Hepatocyte (in vitro differentiated cells): ENCODE data around the gene TMEM121.

Source experiments
- EZH2 ChIP-seq: fragments of 200-600 bp; sonication (generic); IDR thresholded peaks from 2 replicates; pipeline ENCODE4 v1.6.1; 2016; ENCODE audit warnings: antibody characterized with exemption, mild to moderate bottlenecking, borderline replicate concordance
- TF ChIP-seq, protein P1 (sequence below): fragments of 200-600 bp; sonication (generic); IDR thresholded peaks from 2 replicates; pipeline ENCODE4 v1.5.1; 2016; ENCODE audit warnings: antibody characterized with exemption, mild to moderate bottlenecking; ENCODE audit not compliant: poor library complexity

DNA sequence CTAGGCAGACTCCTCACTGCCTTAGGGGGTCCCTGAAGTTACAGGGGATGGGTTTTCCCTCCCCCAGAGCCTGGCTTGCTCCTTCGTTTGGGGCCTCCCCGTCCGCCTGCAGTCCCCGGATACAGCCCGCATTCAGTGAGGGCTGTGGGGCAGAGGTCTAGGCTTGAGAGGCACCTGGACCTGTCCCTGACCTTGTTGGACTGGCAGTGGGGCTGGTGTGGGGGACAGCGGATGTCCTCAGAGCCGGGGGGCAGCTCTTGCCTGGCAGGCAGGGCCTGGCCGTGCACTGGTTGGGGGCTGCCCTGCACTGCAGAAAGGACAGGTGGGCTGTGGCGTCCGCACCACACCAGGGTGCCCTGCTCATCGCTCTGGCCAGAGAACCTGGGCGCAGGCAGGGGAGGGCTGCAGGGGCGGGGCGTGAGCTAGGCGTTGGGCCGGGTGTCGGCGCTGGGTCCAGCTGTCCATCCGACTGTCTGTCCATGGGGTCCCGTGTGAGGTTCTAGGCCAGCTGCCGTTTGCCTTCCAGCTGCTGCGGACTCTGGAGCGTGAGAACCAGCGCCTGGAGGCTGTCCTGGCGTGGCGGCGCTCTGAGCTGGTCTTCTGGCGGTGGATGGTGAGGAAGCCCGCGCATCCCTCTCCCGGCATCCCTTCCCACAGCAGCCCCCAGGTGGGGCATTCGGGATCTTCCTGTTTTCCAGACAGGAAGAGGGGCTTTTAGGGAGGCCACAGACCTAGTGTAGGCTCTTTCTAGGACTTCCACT lies 29.4 kb upstream of the TMEM121 start:
- no peak for TF ChIP-seq EZH2
- TF ChIP-seq, protein P1, sequence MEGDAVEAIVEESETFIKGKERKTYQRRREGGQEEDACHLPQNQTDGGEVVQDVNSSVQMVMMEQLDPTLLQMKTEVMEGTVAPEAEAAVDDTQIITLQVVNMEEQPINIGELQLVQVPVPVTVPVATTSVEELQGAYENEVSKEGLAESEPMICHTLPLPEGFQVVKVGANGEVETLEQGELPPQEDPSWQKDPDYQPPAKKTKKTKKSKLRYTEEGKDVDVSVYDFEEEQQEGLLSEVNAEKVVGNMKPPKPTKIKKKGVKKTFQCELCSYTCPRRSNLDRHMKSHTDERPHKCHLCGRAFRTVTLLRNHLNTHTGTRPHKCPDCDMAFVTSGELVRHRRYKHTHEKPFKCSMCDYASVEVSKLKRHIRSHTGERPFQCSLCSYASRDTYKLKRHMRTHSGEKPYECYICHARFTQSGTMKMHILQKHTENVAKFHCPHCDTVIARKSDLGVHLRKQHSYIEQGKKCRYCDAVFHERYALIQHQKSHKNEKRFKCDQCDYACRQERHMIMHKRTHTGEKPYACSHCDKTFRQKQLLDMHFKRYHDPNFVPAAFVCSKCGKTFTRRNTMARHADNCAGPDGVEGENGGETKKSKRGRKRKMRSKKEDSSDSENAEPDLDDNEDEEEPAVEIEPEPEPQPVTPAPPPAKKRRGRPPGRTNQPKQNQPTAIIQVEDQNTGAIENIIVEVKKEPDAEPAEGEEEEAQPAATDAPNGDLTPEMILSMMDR: no peak
